GM13976 (cell line): Measurements from ENCODE around the gene GP2.
"Not testable (repeated sequence)": the region's sequence is repeated elsewhere in the genome, so short reads cannot be mapped to it uniquely, and the experiment has no call there.

Experiments used
- DNase-seq: peaks from one replicate; pipeline ENCODE4 v3.0.0; 2012; ENCODE audit warnings: low spot score
- CTCF ChIP-seq: IDR thresholded peaks from 2 replicates; pipeline ENCODE4 v1.5.1; 2012; ENCODE audit warnings: borderline replicate concordance, mild to moderate bottlenecking; ENCODE audit not compliant: insufficient read depth; ENCODE audit errors: extremely low read depth, missing control alignments, control extremely low read depth
- in situ Hi-C: fragments of 300-500 bp; cut with MboI; formaldehyde crosslinking; loops from one replicate; pipeline ENCODE4 v1.12.0; 2022; ENCODE audit warnings: low sequenced_read_pairs, mixed read lengths, inconsistent platforms; ENCODE audit not compliant: unreplicated experiment

The GP2 gene

GRCh38 chr16:20315764-20316163 is 11.5 kb downstream of the GP2 start:
- in situ Hi-C loops: no loop called here
- DNase-seq: no peak
- no peak for TF ChIP-seq CTCF

- no peak for TF ChIP-seq CTCF
- in situ Hi-C loops: no loop called here
- DNase-seq: no peak
Measured at GRCh38 chr16:20314575-20314974, 12.7 kb downstream of the GP2 start.

- TF ChIP-seq CTCF: no peak
- DNase-seq: no peak
- in situ Hi-C loops: no loop called here
Measured at GRCh38 chr16:20313741-20314140, 13.6 kb downstream of the GP2 start.

- in situ Hi-C loops, DNase-seq: not testable (repeated sequence)
Measured at GRCh38 chr16:20312536-20313095, 14.7 kb downstream of the GP2 start.

- in situ Hi-C loops: no loop called here
- DNase-seq: no peak
Measured at GRCh38 chr16:20311548-20311947, 15.8 kb downstream of the GP2 start.

GRCh38 chr16:20310421-20311395 is 16.6 kb downstream of the GP2 start:
- no peak for TF ChIP-seq CTCF
- in situ Hi-C loops: no loop called here
- no peak for DNase-seq

More at GRCh38 chr16:20311548-20311947, 15.8 kb downstream of the GP2 start:
- TF ChIP-seq CTCF: no peak

GRCh38 chr16:20309786-20310185 is 17.5 kb downstream of the GP2 start:
- no peak for DNase-seq
- TF ChIP-seq CTCF: no peak
- in situ Hi-C loops: loop anchor here (10.0 kb wide), 1 partner anchor 405 kb away; no protein-coding TSS in a partner anchor
